AG10803 (cell line): Measurements from ENCODE around the gene INPP5A.

ENCODE experiments used
- DNase-seq: peaks from one replicate; pipeline ENCODE4 v3.0.0; 2010; ENCODE audit warnings: low read depth
- H3K4me3 ChIP-seq: 2 replicates; pipeline ENCODE4 v1.5.1; 2011; ENCODE audit warnings: mild to moderate bottlenecking, low read length, control low read depth
- CTCF ChIP-seq: conservative IDR thresholded peaks from 2 replicates; pipeline ENCODE4 v1.5.1; 2011; ENCODE audit warnings: mild to moderate bottlenecking, low read length, control low read depth, inconsistent platforms

The INPP5A gene

DNA sequence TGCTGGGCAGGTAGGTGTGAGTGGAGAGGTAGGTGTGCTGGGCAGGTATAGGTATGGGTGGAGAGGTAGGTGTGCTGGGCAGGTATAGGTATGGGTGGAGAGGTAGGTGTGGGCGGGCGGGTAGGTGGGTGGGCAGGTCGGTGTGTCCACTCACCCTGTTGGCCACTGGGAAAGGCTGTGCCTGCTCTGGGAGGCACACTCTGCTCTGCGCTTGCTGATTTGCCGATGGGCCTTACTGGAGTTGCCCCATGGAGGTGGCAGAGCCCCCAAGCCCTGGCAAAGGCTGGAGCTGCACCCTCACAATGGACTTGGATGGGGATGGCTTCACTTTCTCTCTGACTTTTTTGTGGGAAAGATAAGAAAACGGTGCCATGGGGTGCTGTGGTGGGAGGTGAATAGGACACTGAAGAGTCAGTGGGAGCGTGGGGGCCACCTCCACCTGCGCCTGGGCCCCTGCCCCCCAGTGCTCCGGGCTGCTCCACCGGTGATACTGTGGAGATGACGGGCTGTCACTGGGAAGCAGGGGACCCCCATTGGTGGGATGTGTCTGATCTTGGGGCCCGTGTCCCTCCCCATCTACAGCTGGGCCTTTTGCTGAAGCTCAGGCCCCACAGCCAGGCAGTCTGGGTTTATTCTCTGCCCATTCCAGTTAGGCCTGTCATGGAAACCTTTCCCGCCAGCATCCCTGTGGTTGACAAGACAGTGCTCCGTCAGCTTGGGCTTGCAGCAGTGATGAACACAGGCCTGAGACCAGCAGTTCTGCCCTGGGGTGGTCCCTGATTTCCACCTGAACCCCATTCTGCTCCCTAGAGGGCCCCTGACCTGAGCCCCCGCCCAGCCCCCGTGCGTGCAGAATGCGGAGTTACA, 173.4 kb downstream of the INPP5A start:
- H3K4me3 ChIP-seq: no peak overlapping the region
- no peak for DNase-seq
- no peak for TF ChIP-seq CTCF

DNA sequence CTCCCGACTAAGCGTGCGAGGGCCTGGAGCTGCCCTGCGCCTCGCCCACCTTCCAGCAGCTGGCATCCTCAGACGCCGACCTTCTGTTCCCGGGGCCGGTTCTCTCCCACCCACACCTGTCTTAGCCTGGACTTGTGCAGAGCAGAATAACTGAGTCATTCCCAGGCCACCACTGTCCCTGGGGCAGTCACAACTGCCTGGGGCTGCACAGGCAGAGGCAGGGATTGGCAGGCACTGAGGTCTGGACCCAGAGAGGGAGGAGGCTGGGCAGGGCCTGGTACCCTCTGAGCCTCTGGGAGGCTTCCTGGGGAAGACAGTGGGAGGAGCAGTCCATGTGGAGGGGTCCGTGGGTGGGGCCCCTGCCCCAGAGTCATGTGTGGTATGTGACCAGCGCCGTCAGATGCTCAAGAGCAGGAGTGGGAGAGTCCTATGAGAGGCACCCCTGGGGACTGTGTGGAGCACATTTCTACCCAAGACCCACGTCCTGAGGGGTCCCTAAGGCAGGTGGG, 174.1 kb downstream of the INPP5A start:
- TF ChIP-seq CTCF: no peak
- DNase-seq: no peak
- no peak overlapping the region for H3K4me3 ChIP-seq

GRCh38 chr10:132712291-132712690, 174.7 kb downstream of the INPP5A start:
- DNase-seq: no peak
- no peak for TF ChIP-seq CTCF
- no peak overlapping the region for H3K4me3 ChIP-seq

DNA sequence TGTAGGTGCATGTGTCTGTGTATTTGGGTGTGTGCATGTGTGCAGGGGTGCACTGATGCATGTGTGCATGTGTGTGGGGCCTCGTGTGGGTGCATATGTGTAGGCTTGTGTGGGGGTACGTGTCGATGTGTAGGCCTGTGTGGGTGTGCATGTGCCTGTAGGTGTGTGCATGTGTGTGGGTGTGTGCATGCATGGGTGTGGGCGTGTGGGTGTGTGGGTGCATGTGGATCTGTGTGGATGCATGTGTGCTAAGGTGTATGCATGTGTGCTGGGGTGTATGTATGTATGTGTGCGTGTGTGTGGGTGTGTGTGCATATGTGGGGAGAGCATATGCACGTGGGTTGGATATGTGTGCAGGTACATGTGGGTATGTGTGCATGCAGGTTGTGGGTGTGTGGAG, 175.2 kb downstream of the INPP5A start:
- no peak for DNase-seq
- no peak for TF ChIP-seq CTCF
- H3K4me3 ChIP-seq: no peak overlapping the region

- DNase-seq: no peak
- TF ChIP-seq CTCF: no peak
- no peak overlapping the region for H3K4me3 ChIP-seq
These were observed 176.0 kb downstream of the INPP5A start for GRCh38 chr10:132713421-132714095.

GRCh38 chr10:132714096-132714985, 176.8 kb downstream of the INPP5A start:
- no peak overlapping the region for H3K4me3 ChIP-seq
- no peak for DNase-seq
- TF ChIP-seq CTCF: no peak
